ENCODE results near the gene ALK.

ALK gene

GRCh38 chr2:29733213-29733612, 188.2 kb downstream of the ALK start:
- no peaks in the 10 kb centered on the region for H3K79me2 ChIP-seq (ENCODE audit: insufficient read depth, low read length)

GRCh38 chr2:29731948-29732347, 189.4 kb downstream of the ALK start:
- no peaks in the 10 kb centered on the region for H3K9me2 ChIP-seq (ENCODE audit: low read depth, low read length)
- no peaks in the 10 kb centered on the region for H3K4me1 ChIP-seq (ENCODE audit: insufficient read depth, low read length, severe bottlenecking)
- H4K20me1 ChIP-seq (ENCODE audit: insufficient read depth, low read length) = no peaks in the 10 kb centered on the region
- H3K4me2 ChIP-seq (ENCODE audit: low read length) = no peak overlapping the region
- TF ChIP-seq CTCF (IDR thresholded peaks at IDR 0.05; ENCODE audit: low read length) (no peak), EZH2 (IDR thresholded peaks at IDR 0.05; ENCODE audit: borderline replicate concordance, low read length) (no peak)
- no peaks in the 10 kb centered on the region for H3K27me3 ChIP-seq (ENCODE audit: insufficient read depth, low read length)
- H3K9ac ChIP-seq (ENCODE audit: low read length) = no peak overlapping the region
- H3K36me3 ChIP-seq (ENCODE audit: insufficient read depth, low read length) = no peaks in the 10 kb centered on the region
- no peaks in the 10 kb centered on the region for H3K79me2 ChIP-seq (ENCODE audit: insufficient read depth, low read length)
- no peak overlapping the region for H3K4me3 ChIP-seq (ENCODE audit: low read depth, low read length, poor library complexity, severe bottlenecking)
- H3K27ac ChIP-seq (ENCODE audit: low read depth, low read length, poor library complexity, severe bottlenecking) = no peak overlapping the region
- H3F3A ChIP-seq (ENCODE audit: insufficient read depth, low read length) = no peaks in the 10 kb centered on the region
- H3K9me3 ChIP-seq (ENCODE audit: low read length) = no peaks in the 10 kb centered on the region
- H2AFZ ChIP-seq (ENCODE audit: low read length) = no peak overlapping the region

More at GRCh38 chr2:29733213-29733612, 188.2 kb downstream of the ALK start:
- TF ChIP-seq EZH2 (IDR thresholded peaks at IDR 0.05; ENCODE audit: borderline replicate concordance, low read length) (no peak), CTCF (IDR thresholded peaks at IDR 0.05; ENCODE audit: low read length) (no peak)
- no peak overlapping the region for H3K27ac ChIP-seq (ENCODE audit: low read depth, low read length, poor library complexity, severe bottlenecking)
- H4K20me1 ChIP-seq (ENCODE audit: insufficient read depth, low read length) = no peaks in the 10 kb centered on the region
- H3K4me3 ChIP-seq (ENCODE audit: low read depth, low read length, poor library complexity, severe bottlenecking) = no peak overlapping the region
- H3K9ac ChIP-seq (ENCODE audit: low read length) = no peak overlapping the region
- no peaks in the 10 kb centered on the region for H3F3A ChIP-seq (ENCODE audit: insufficient read depth, low read length)
- H3K9me3 ChIP-seq (ENCODE audit: low read length) = no peaks in the 10 kb centered on the region
- no peaks in the 10 kb centered on the region for H3K36me3 ChIP-seq (ENCODE audit: insufficient read depth, low read length)
- H2AFZ ChIP-seq (ENCODE audit: low read length) = no peak overlapping the region
- H3K4me1 ChIP-seq (ENCODE audit: insufficient read depth, low read length, severe bottlenecking) = no peaks in the 10 kb centered on the region
- H3K4me2 ChIP-seq (ENCODE audit: low read length) = no peak overlapping the region
- no peaks in the 10 kb centered on the region for H3K9me2 ChIP-seq (ENCODE audit: low read depth, low read length)
- H3K27me3 ChIP-seq (ENCODE audit: insufficient read depth, low read length) = no peaks in the 10 kb centered on the region

GRCh38 chr2:29729932-29730331, 191.5 kb downstream of the ALK start:
- no peak for TF ChIP-seq EZH2 (IDR thresholded peaks at IDR 0.05; ENCODE audit: borderline replicate concordance, low read length)
- TF ChIP-seq CTCF (IDR thresholded peaks at IDR 0.05; ENCODE audit: low read length) = no peak
- Histone ChIP-seq H3K4me2 (ENCODE audit: low read length) (no peak overlapping the region), H3K79me2 (ENCODE audit: insufficient read depth, low read length) (no peaks in the 10 kb centered on the region)

More at GRCh38 chr2:29729932-29730331, 191.5 kb downstream of the ALK start:
- H3K27me3 ChIP-seq (ENCODE audit: insufficient read depth, low read length) = no peaks in the 10 kb centered on the region
- no peaks in the 10 kb centered on the region for H3F3A ChIP-seq (ENCODE audit: insufficient read depth, low read length)
- H3K9me2 ChIP-seq (ENCODE audit: low read depth, low read length) = no peaks in the 10 kb centered on the region
- H3K27ac ChIP-seq (ENCODE audit: low read depth, low read length, poor library complexity, severe bottlenecking) = no peak overlapping the region
- no peak overlapping the region for H3K9ac ChIP-seq (ENCODE audit: low read length)
- H3K4me1 ChIP-seq (ENCODE audit: insufficient read depth, low read length, severe bottlenecking) = no peaks in the 10 kb centered on the region
- no peaks in the 10 kb centered on the region for H3K36me3 ChIP-seq (ENCODE audit: insufficient read depth, low read length)
- H2AFZ ChIP-seq (ENCODE audit: low read length) = no peak overlapping the region
- H3K4me3 ChIP-seq (ENCODE audit: low read depth, low read length, poor library complexity, severe bottlenecking) = no peak overlapping the region
- H4K20me1 ChIP-seq (ENCODE audit: insufficient read depth, low read length) = no peaks in the 10 kb centered on the region
- H3K9me3 ChIP-seq (ENCODE audit: low read length) = no peaks in the 10 kb centered on the region
